VCaP (cell line): ENCODE data around the gene COQ9.

Experiments
- H3K27ac ChIP-seq: fragments of 450-650 bp; 2 replicates; pipeline ENCODE4 v1.5.1; 2017
- CTCF ChIP-seq: fragments of 450-650 bp; conservative IDR thresholded peaks from 2 replicates; pipeline ENCODE4 v1.5.1; 2017; ENCODE audit warnings: mild to moderate bottlenecking, moderate library complexity

Gene COQ9

DNA sequence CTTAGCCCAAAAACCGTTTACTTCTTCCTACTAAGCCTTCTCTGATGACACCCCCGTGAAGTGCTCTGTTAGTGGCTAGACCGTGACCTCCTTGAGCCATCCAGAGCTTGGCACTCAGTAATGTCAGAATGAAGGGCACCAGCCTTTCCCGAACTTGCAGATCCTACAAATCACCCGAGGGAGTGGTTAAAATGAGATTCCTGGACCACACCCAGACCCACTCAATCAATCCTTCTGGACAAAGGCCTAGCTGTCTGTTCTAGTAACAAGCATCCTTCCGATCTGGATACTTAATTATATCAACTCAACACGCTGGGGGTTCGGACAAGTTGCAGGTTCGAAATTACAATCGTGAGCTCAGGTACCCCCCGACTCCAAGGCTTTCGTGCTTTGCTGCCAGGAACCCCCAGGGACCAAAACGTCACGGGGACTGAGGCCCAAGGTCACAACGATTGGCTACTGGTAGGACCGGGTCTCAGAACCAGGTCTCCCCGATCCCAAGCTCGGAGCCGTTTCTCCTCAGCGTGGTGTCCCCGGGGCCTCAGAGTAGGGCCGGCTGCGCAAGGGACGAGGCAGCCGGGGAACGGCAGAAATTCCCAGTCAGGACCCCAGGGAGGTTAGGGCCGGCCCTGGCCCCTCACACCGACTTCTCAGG lies 621 bp upstream of the COQ9 start:
- H3K27ac ChIP-seq, result peak overlapping the region; percentile 85
- TF ChIP-seq CTCF, result no peak

GRCh38 chr16:57452021-57452420 lies 4.7 kb downstream of the COQ9 start:
- TF ChIP-seq CTCF, result no peak
- no peak overlapping the region for H3K27ac ChIP-seq

GRCh38 chr16:57462209-57462977 lies 15.1 kb downstream of the COQ9 start, which contains the start of gene POLR2C:
Gene POLR2C, plus strand, starts transcription at chr16:57462679. Its CDS starts 46 bp downstream, at chr16:57462725.
- peak within 1 kb of the TSS; percentile 74; the same call in 1 of the 2 replicates for H3K27ac ChIP-seq
- TF ChIP-seq CTCF, result peak; percentile 88

DNA sequence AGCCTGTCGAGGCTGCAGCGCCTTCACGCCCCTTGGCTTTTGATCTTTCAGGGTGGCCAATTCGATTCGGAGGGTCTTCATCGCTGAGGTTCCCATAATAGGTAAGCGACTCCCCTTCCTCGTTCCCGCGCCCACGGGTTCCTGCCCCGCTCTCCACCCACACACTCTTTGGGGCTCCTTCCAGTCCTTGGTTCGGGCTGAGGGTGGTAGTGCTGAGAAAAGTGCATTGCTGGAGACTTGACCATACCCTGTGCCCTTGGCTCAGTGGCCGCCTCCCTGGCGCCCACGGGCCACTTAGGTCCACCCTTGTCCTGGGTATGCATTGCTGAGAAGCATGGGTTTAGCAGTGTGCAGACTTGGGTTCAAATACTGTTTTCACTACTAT lies 15.7 kb downstream of the COQ9 start:
- no peak for TF ChIP-seq CTCF
- peak overlapping the region; percentile 74; the same call in 1 of the 2 replicates for H3K27ac ChIP-seq

DNA sequence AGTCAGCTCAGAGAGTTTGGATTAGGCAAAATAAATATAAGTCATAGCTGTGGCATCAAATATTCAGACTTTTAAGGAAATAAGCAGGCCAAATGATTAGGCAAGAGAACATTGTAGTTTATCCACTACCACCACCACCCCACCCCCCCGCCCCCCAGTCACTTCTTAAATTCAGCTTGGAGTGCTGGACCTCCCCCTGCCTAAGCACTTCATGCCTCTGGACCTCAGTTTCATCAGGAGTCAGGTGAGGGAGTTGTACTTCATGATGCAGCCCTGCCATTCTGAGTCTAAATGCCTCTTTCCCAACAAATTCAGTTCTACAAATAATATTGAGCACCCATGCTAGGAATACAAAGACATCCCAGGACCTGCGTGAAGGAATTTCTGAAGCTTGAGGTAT lies 17.2 kb downstream of the COQ9 start:
- no peak for TF ChIP-seq CTCF
- H3K27ac ChIP-seq, result no peak overlapping the region

DNA sequence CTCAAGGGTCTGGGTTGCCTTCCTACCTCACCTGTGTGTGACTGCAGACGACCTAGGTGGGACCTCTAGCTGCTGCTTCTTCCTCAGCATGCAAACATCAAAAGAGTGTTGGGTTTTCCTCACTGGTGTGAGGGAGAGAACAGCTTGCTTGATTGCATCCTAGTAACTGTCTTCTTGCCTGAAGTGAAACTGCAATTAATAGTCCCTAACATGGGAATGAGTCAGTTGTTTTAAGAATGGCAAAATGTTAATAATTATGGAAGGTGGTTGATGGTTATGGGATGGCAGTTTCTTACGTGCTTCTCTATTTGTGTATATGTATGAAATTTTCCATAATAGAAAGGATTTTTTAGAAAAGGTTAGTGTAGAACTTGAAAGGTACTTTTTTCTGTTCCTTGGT lies 21.1 kb downstream of the COQ9 start:
- no peak overlapping the region for H3K27ac ChIP-seq
- TF ChIP-seq CTCF, result no peak

DNA sequence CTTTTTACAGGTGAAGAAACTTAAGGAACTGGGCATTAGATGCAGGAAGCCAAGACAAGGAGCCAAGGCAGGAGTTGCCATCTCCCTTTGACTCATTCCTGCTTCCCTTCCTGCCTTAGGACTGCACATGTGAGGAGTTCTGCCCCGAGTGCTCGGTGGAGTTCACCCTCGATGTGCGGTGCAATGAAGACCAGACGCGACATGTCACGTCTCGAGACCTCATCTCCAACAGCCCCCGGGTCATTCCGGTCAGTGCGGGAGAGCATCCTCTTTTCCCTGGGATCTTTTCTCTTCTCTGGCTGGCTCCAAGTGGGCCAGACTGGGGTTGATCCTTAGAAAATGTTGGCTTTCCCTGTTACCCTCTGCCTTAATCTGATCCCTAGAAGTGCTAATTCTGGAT lies 21.8 kb downstream of the COQ9 start:
- TF ChIP-seq CTCF, result no peak
- no peak overlapping the region for H3K27ac ChIP-seq
